Naive thymus-derived CD8-positive, alpha-beta T cell (primary cell): ENCODE results near the gene METTL13. TPM values are rescaled to one million over a fixed set of nuclear protein-coding genes. Genes with fewer than 3 reads are reported as not detected.

Experiments used
- ATAC-seq, 2 donors: fragments of 150-1000 bp; cut with Tn5 transposase in 1 of 2; sonication (Bioruptor Pico), chemical (Tn5 transposase) in 1 of 2; 1 replicate in 1 of 2; 2 replicates in 1 of 2; pipeline ENCODE4 v1.10.0; 2021; ENCODE audit warnings: mild to moderate bottlenecking in 2 of 2, moderate library complexity in 2 of 2
- POLR2A ChIA-PET: fragments of 350-600 bp; sonication (Branson Sonifier 250); formaldehyde crosslinking; loops from one replicate; lab custom pipeline; 2021; ENCODE audit warnings: antibody characterized with exemption; lab: Charles Lee
- DNase-seq, 10 donors: peaks; one replicate each; pipeline versions ENCODE4 v3.0.0 to v3.0.0-alpha.2; 2020 to 2022
- H3K27ac Mint-ChIP-seq, 10 donors: one replicate each; pipeline ENCODE4 v1.8.0; 2020 to 2022; ENCODE audit warnings: mild to moderate bottlenecking in 10 of 10, mixed read lengths in 10 of 10, moderate library complexity in 4 of 10, inconsistent platforms in 1 of 10
- H3K27me3 Mint-ChIP-seq, 5 donors: one replicate each; pipeline ENCODE4 v1.8.0; 2021 to 2022; ENCODE audit warnings: mixed read lengths in 5 of 5
- H3K36me3 Mint-ChIP-seq, 3 donors: one replicate each; pipeline ENCODE4 v1.8.0; 2020 to 2022; ENCODE audit warnings: mixed read lengths in 3 of 3, mild to moderate bottlenecking in 2 of 3, inconsistent platforms in 1 of 3
- H3K4me1 Mint-ChIP-seq, 4 donors: one replicate each; pipeline ENCODE4 v1.8.0; 2021 to 2022; ENCODE audit warnings: mixed read lengths in 4 of 4
- H3K4me3 Mint-ChIP-seq, 10 donors: one replicate each; pipeline ENCODE4 v1.8.0; 2020 to 2022; ENCODE audit warnings: mild to moderate bottlenecking in 10 of 10, mixed read lengths in 10 of 10, moderate library complexity in 6 of 10, inconsistent platforms in 1 of 10
- H3K9me3 Mint-ChIP-seq, 9 donors: one replicate each; pipeline ENCODE4 v1.8.0; 2020 to 2022; ENCODE audit warnings: mixed read lengths in 9 of 9, mild to moderate bottlenecking in 3 of 9, inconsistent platforms in 1 of 9, moderate library complexity in 1 of 9
- polyA plus RNA-seq, 3 donors: library from polyadenylated mRNA; unstranded; fragments of 300-500 nt; fragmentation: Illumina TruSeq; gene quantifications; one replicate each; pipeline ENCODE4 v1.2.3, GENCODE V29; 2021
- total RNA-seq, 8 experiments: library from RNA in 2 of 8; stranded (reverse) in 2 of 8; gene quantifications; one replicate each; pipeline ENCODE4 v1.2.3 and lab custom pipeline; 2021 to 2026

Gene METTL13
- total and polyA plus RNA-seq, 5 experiments from 2014 or later, result 19.5 to 41.2 (median 32.7) TPM

GRCh38 chr1:171841050-171841910 is 59.8 kb downstream of the METTL13 start, which contains the start of gene DNM3:
TSS of gene DNM3 (plus strand) at chr1:171841498. CDS start at chr1:171841657, 159 bp downstream.
- Mint-ChIP-seq H3K4me1 (peaks cover 11 to 18% (median 14%) of the 10 kb centered on the region in 4 donors), H3K4me3 (peak within 1 kb of the TSS; percentile 83 to 94 (median 91)), H3K9me3 (no peaks in the 10 kb centered on the region), H3K36me3 (no peaks in the 10 kb centered on the region), H3K27me3 (peaks cover 5 to 20% (median 9%) of the 10 kb centered on the region in 5 donors), H3K27ac (peak within 1 kb of the TSS; percentile 9 to 93 (median 78))
- DNase-seq, result peak; percentile 65 to 87 (median 82)
- POLR2A ChIA-PET, result interaction anchor here (1.7 to 1.9 kb wide), 2 partner anchors 60 to 99 kb away, joined by 6 to 9 read pairs; partner anchors contain the start of genes METTL13 and VAMP4
- peak; percentile 91 to 93 for ATAC-seq

- POLR2A ChIA-PET, result interaction anchor here (1.7 to 1.9 kb wide), 2 partner anchors 61 to 100 kb away, joined by 6 to 9 read pairs; partner anchors contain the start of genes METTL13 and VAMP4
- H3K4me3 Mint-ChIP-seq, result peak overlapping the region; percentile 83 to 94 (median 88)
- peak overlapping the region in 8 of 10 donors; percentile 44 to 93 (median 62) for H3K27ac Mint-ChIP-seq
- peaks cover 11 to 18% (median 14%) of the 10 kb centered on the region in 4 donors for H3K4me1 Mint-ChIP-seq
- H3K27me3 Mint-ChIP-seq, result peaks cover 5 to 20% (median 9%) of the 10 kb centered on the region in 5 donors
- DNase-seq (peak in 6 of 10 donors; percentile 7 to 25 (median 16)), ATAC-seq (peak; percentile 6 to 9)
- no peaks in the 10 kb centered on the region for H3K9me3 Mint-ChIP-seq
- H3K36me3 Mint-ChIP-seq, result no peaks in the 10 kb centered on the region
Measured at GRCh38 chr1:171841931-171842761, 60.7 kb downstream of the METTL13 start.

GRCh38 chr1:171844381-171844780 is 62.9 kb downstream of the METTL13 start:
- ATAC-seq, result no peak
- no peaks in the 10 kb centered on the region for H3K9me3 Mint-ChIP-seq
- POLR2A ChIA-PET, result interaction anchor here (0.8 kb wide), 1 partner anchor 101 kb away, joined by 3 read pairs; no protein-coding TSS in a partner anchor
- H3K36me3 Mint-ChIP-seq, result no peaks in the 10 kb centered on the region
- no peak overlapping the region for H3K4me3 Mint-ChIP-seq
- no peak for DNase-seq
- no peak overlapping the region for H3K27ac Mint-ChIP-seq
- H3K27me3 Mint-ChIP-seq, result peaks cover 5 to 22% (median 9%) of the 10 kb centered on the region in 5 donors
- H3K4me1 Mint-ChIP-seq, result peaks cover 11 to 18% (median 14%) of the 10 kb centered on the region in 4 donors

GRCh38 chr1:171845998-171846397 is 64.5 kb downstream of the METTL13 start:
- ATAC-seq (no peak), DNase-seq (no peak)
- Mint-ChIP-seq H3K9me3 (no peaks in the 10 kb centered on the region), H3K4me3 (no peak overlapping the region), H3K27me3 (peaks cover 5 to 22% (median 7%) of the 10 kb centered on the region in 5 donors), H3K4me1 (peaks cover 6 to 10% (median 9%) of the 10 kb centered on the region in 4 donors), H3K36me3 (no peaks in the 10 kb centered on the region), H3K27ac (no peak overlapping the region)
- POLR2A ChIA-PET, result no interaction called here

Other genes starting within 250 kb of the METTL13 start
- under 1 TPM; 0.47 to 0.70 TPM for gene MYOCOS, start 159.4 kb upstream of the METTL13 start, total RNA-seq
- gene MYOCOS, start 159.4 kb upstream of the METTL13 start, polyA plus RNA-seq, result not detected
- gene MYOC, start 129.0 kb upstream of the METTL13 start, total RNA-seq, result not detected
- not detected for gene MYOC, start 129.0 kb upstream of the METTL13 start, polyA plus RNA-seq
- 10 to 100 TPM; 27.5 to 28.0 TPM for gene VAMP4, start 39.6 kb upstream of the METTL13 start, total RNA-seq
- 10 to 100 TPM; 18.3 to 19.9 (median 19.8) TPM for gene VAMP4, start 39.6 kb upstream of the METTL13 start, polyA plus RNA-seq
- gene DNM3, start 59.8 kb downstream of the METTL13 start, total RNA-seq, result 1 to 10 TPM; 1.6 to 2.3 TPM
- under 1 TPM; 0.36 to 0.41 (median 0.37) TPM for gene DNM3, start 59.8 kb downstream of the METTL13 start, polyA plus RNA-seq